DMS53 (cell line): ENCODE results near the gene UBE2Q1.

Experiments
- DNase-seq: peaks from one replicate; lab custom pipeline; 2025; lab: John Stamatoyannopoulos, UW

The UBE2Q1 gene

DNA sequence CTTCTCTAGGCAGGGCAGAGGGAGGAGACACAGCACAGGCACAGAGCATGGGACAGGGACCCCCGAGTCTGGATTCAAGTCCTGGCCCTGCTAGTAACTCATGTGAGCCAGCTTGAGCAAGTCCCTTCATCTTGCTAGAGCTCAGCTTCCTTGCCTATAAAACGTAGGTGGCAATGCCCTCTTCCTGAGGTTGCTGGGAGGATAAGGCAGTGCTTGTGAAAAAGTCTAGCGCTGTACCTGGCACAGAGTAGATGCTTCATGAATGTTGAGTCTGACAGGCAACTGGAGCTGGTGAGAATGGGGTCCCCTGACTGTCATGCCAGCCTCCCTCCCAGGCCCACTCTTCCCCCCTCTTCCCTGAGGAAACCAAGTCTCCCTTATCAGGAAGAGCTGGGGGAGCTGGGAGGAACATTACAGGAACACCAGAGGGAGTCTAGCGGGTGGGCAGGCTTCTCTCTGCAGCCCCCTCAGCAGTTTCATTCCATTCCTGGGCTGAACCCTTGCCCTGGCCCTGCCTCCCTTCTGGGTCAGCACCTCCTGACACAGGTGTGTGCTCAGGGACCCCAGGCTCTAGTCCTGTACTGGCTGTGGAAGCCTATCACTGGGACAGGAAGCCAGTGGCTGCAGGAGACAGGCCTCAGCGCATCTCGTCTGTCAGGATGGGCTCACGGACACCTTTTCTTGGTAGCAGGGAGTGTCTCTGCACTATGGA is 19.0 kb upstream of the UBE2Q1 start:
- no peak for DNase-seq

DNA sequence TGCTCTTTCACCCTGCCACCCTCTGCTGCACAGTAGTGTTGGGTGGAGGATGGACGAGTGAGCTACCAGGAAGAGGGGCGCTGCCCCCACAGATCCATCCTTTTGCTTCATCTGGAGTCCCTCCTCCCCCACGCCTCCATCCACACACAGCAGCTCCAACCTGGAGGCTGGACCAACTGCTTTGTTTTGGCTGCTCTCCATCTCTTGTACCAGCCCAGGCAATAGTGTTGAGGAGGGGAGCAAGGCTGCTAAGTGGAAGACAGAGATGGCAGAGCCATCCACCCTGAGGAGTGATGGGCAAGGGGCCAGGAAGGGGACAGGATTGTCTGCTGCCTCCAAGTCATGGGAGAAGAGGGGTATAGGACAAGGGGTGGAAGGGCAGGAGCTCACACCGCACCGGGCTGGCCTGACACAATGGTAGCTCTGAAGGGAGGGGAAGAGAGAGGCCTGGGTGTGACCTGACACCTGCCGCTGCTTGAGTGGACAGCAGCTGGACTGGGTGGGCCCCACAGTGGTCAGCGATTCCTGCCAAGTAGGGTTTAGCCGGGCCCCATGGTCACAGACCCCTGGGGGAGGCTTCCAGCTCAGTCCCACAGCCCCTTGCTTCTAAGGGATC is 17.6 kb upstream of the UBE2Q1 start:
- no peak for DNase-seq

DNA sequence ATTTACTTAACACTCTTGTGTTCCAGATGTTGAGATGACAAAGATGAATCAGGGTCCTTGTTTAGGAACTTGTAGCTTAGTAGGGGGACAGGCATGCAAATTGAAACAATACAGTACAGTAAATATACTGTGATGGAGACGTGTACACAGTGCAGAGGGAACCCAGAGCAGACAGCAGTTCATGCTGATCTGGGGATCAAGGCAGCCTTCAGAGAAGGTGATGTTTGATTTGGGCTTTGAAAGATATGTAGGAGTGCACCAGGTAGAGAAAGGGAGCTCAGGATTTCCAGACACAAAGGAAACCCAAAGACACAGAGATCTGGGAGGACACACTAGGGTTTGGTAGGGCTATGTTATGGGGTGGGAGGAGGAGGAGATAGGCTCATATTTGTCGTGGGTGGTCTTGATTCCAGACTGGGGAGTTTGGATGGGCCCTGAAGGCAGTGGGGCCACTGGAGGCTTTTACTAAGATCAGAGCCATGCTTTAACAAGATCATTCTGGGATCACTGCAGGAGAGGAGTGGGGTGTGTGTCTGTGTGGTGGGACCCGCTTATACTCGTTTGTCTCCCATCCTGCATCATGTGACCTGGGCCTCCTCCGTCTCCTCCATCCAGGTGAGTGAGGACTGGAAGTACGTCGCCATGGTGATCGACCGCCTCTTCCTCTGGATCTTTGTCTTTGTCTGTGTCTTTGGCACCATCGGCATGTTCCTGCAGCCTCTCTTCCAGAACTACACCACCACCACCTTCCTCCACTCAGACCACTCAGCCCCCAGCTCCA is 16.9 kb upstream of the UBE2Q1 start:
- no peak for DNase-seq

- DNase-seq = peak; percentile 69
Measured at GRCh38 chr1:154574716-154575115, 16.3 kb upstream of the UBE2Q1 start.

DNA sequence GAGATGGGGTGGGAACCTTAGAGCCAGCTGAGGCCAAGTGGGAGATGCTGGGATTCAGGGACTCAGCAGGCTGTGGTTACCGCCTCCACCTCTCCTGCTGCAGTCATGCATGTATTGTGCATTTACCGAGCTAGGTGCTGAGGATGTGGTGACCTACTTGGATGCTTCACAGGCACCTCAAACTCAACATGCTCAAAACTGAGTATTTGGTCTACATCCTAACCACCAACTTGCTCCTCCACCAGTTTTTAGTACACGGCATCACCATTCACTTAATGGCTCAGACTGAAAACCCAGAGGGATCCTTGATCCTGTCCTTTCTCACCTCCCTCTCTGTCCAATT is 14.7 kb upstream of the UBE2Q1 start:
- DNase-seq = no peak

- peak; percentile 29 for DNase-seq
Measured at GRCh38 chr1:154572468-154573167, 14.2 kb upstream of the UBE2Q1 start.

- DNase-seq = no peak
Measured at GRCh38 chr1:154571964-154572288, 13.5 kb upstream of the UBE2Q1 start.

DNA sequence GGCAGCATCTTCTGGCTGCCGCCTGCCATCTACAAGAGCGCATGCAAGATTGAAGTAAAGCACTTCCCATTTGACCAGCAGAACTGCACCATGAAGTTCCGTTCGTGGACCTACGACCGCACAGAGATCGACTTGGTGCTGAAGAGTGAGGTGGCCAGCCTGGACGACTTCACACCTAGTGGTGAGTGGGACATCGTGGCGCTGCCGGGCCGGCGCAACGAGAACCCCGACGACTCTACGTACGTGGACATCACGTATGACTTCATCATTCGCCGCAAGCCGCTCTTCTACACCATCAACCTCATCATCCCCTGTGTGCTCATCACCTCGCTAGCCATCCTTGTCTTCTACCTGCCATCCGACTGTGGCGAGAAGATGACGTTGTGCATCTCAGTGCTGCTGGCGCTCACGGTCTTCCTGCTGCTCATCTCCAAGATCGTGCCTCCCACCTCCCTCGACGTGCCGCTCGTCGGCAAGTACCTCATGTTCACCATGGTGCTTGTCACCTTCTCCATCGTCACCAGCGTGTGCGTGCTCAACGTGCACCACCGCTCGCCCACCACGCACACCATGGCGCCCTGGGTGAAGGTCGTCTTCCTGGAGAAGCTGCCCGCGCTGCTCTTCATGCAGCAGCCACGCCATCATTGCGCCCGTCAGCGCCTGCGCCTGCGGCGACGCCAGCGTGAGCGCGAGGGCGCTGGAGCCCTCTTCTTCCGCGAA is 12.9 kb upstream of the UBE2Q1 start:
- DNase-seq = no peak

- no peak for DNase-seq
Measured at GRCh38 chr1:154568157-154568815, 9.8 kb upstream of the UBE2Q1 start.

GRCh38 chr1:154567386-154568156 is 9.1 kb upstream of the UBE2Q1 start, which contains the start of gene CHRNB2:
Gene CHRNB2, plus strand, starts transcription at chr1:154567778. Its CDS starts 267 bp downstream, at chr1:154568045.
- peak; percentile 87 for DNase-seq

DNA sequence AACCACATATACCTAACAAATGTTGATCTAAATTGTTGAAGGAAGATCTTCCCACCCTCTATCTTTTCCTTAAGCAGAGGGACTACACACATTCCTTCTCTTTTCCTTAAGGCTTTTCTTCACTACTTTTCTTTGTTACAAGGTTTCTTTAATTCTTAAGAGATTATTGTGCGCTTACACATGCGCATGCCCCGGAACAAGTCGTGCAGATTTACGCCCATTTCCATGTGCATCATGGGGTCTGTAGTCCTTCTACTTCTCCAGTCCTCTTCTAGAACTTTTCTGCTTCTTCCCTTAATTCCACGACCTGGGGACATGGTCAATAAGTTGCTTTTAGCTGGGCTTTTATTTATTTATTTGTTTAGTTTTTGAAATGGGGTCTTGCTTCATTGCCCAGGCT is 7.4 kb upstream of the UBE2Q1 start:
- no peak for DNase-seq

GRCh38 chr1:154559466-154560044 is 1.1 kb upstream of the UBE2Q1 start:
- peak; percentile 97 for DNase-seq

DNA sequence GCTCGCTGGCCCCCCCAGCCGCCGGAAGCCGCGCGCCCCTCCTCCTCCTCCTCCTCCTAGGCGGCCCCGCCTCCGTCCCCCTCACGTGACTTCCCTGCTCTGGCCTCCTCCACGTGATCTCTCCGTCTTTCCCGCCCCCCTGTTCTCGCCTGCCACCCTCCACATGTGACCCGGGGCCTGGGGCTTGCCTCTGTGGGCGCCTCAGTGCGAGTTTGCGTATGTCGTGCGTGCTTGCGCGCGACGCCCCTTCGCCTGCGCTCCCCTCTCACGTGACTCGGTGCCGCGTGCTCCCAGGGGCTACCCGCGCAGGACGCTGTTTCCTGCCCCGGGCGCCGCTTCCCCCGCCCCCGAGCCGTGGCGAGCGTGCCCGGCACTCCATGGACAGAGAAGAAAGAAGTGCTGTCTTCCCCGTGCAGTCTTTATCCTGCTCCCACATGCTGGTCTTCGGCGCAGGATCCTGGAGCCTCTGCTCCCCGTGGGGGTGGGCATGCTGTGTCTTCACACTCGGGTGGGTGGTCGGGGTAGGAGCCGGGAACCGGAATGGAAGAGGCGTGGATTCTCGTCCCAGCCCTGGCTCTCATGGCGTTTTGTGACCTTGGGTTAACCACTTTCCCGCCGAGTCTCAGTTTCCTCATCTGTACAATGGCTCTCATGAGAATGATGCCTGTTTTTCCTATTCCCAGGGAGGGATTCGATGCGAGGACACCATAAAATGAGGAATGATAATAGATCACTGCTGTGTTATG is 431 bp upstream of the UBE2Q1 start:
- DNase-seq = peak; percentile 100

DNA sequence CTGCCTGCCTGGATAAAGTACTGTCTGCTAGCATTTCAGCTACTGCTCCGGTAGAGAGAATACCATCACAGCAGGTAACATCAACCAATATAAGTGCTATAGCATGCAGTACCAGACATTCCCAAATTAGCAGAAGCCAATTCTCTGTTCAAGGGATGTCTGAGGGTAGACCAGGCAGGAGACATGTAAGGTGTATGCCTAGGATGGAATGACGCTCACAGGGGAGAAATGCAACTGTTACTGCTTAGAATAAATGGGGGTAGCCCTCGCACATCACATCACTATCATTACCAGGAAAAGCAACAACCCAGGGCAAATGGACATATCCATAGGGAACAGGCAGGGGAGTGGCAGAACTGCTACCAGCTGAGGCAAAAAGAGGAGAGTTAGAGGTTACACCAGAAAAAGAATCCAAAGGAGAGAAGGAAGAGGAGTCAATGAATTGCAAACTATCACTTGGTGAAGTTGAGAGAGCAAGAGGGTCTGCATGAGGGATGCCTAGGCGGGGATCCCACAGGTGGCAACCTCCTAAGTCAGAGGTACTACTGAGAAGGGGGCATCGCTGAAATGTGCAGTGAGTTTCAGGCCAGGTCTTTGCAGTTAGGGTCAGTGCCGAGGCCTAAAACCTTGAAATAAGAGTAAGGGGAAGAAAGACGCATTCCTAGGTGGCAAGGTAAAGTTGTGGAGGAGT is 1.1 kb downstream of the UBE2Q1 start:
- DNase-seq = no peak

GRCh38 chr1:154556422-154556821 is 2.0 kb downstream of the UBE2Q1 start:
- DNase-seq = no peak

- DNase-seq = no peak
Measured at GRCh38 chr1:154553056-154554030, 5.1 kb downstream of the UBE2Q1 start.

DNA sequence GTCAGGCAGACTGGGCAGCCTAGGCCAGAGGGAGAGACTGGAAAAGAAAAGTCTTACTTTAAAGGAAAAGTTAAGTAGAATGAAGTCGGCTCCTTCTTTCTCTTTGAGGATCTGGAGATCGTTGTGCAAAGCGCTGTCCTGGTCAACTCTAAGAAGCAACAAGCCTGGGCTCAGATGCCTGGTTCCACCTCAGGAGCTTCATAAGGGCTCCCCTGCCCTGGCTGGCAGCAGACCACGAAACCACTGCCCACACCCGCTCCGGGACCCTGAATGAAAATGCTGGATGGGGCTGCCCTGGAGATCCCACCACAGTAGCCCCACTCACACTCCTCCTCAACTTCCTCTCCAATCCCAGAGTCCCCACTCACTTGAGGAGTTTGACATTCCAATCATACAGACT is 6.4 kb downstream of the UBE2Q1 start:
- DNase-seq = no peak

GRCh38 chr1:154551474-154551873 is 7.0 kb downstream of the UBE2Q1 start:
- no peak for DNase-seq
